Measurements from ENCODE around the gene CHP2. TPM values are rescaled to one million over a fixed set of nuclear protein-coding genes. Genes with fewer than 3 reads are reported as not detected.

Gene CHP2
- total RNA-seq, 1 experiment from 2014 or later: 2.1 TPM

- Mint-ChIP-seq H3K9me3 (peaks cover 9% of the 10 kb centered on the region), H3K4me3 (no peak overlapping the region), H3K4me1 (peaks cover 25% of the 10 kb centered on the region), H3K27me3 (ENCODE audit: low read depth) (peaks cover 22% of the 10 kb centered on the region), H3K36me3 (no peaks in the 10 kb centered on the region; the same call in 1 of the 2 replicates), H3K27ac (no peak overlapping the region)
- DNase-seq (ENCODE audit: low spot score): no peak
- no peak for ATAC-seq
- CTCF ChIA-PET: no interaction called here
- TF ChIP-seq ATF6 (CRISPR knock-in tag; IDR thresholded peaks at IDR 0.05) (no peak), IRF2 (CRISPR knock-in tag; IDR thresholded peaks at IDR 0.05; ENCODE audit: borderline replicate concordance, low read depth) (no peak), ESRRA (CRISPR knock-in tag; IDR thresholded peaks at IDR 0.05; ENCODE audit: borderline replicate concordance) (no peak), CTCF (IDR thresholded peaks at IDR 0.05) (no peak), HMGA2 (CRISPR knock-in tag; IDR thresholded peaks at IDR 0.05) (no peak), ZNF232 (CRISPR knock-in tag; IDR thresholded peaks at IDR 0.05) (no peak), CREM (CRISPR knock-in tag; IDR thresholded peaks at IDR 0.05) (no peak), ZNF416 (CRISPR knock-in tag; IDR thresholded peaks at IDR 0.05) (no peak), IRF1 (CRISPR knock-in tag; IDR thresholded peaks at IDR 0.05) (no peak)
- TF ChIP-seq, protein P1, sequence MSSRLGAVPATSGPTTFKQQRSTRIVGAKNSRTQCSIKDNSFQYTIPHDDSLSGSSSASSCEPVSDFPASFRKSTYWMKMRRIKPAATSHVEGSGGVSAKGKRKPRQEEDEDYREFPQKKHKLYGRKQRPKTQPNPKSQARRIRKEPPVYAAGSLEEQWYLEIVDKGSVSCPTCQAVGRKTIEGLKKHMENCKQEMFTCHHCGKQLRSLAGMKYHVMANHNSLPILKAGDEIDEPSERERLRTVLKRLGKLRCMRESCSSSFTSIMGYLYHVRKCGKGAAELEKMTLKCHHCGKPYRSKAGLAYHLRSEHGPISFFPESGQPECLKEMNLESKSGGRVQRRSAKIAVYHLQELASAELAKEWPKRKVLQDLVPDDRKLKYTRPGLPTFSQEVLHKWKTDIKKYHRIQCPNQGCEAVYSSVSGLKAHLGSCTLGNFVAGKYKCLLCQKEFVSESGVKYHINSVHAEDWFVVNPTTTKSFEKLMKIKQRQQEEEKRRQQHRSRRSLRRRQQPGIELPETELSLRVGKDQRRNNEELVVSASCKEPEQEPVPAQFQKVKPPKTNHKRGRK (CRISPR knock-in tag; IDR thresholded peaks at IDR 0.05; ENCODE audit: borderline replicate concordance): no peak
- TF ChIP-seq, protein P2, sequence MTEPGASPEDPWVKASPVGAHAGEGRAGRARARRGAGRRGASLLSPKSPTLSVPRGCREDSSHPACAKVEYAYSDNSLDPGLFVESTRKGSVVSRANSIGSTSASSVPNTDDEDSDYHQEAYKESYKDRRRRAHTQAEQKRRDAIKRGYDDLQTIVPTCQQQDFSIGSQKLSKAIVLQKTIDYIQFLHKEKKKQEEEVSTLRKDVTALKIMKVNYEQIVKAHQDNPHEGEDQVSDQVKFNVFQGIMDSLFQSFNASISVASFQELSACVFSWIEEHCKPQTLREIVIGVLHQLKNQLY (CRISPR knock-in tag; IDR thresholded peaks at IDR 0.05): no peak
- TF ChIP-seq, protein P3, sequence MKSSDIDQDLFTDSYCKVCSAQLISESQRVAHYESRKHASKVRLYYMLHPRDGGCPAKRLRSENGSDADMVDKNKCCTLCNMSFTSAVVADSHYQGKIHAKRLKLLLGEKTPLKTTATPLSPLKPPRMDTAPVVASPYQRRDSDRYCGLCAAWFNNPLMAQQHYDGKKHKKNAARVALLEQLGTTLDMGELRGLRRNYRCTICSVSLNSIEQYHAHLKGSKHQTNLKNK (CRISPR knock-in tag; IDR thresholded peaks at IDR 0.05): no peak
- TF ChIP-seq, protein P4, sequence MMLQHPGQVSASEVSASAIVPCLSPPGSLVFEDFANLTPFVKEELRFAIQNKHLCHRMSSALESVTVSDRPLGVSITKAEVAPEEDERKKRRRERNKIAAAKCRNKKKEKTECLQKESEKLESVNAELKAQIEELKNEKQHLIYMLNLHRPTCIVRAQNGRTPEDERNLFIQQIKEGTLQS (CRISPR knock-in tag; conservative IDR thresholded peaks at IDR 0.05): no peak
- TF ChIP-seq, protein P5, sequence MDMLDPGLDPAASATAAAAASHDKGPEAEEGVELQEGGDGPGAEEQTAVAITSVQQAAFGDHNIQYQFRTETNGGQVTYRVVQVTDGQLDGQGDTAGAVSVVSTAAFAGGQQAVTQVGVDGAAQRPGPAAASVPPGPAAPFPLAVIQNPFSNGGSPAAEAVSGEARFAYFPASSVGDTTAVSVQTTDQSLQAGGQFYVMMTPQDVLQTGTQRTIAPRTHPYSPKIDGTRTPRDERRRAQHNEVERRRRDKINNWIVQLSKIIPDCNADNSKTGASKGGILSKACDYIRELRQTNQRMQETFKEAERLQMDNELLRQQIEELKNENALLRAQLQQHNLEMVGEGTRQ (CRISPR knock-in tag; IDR thresholded peaks at IDR 0.05): no peak
- TF ChIP-seq, protein P6, sequence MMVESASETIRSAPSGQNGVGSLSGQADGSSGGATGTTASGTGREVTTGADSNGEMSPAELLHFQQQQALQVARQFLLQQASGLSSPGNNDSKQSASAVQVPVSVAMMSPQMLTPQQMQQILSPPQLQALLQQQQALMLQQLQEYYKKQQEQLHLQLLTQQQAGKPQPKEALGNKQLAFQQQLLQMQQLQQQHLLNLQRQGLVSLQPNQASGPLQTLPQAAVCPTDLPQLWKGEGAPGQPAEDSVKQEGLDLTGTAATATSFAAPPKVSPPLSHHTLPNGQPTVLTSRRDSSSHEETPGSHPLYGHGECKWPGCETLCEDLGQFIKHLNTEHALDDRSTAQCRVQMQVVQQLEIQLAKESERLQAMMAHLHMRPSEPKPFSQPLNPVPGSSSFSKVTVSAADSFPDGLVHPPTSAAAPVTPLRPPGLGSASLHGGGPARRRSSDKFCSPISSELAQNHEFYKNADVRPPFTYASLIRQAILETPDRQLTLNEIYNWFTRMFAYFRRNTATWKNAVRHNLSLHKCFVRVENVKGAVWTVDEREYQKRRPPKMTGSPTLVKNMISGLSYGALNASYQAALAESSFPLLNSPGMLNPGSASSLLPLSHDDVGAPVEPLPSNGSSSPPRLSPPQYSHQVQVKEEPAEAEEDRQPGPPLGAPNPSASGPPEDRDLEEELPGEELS (CRISPR knock-in tag; IDR thresholded peaks at IDR 0.05): no peak
- POLR2A ChIA-PET: no interaction called here
Observed at GRCh38 chr16:23795378-23795777, 40.6 kb downstream of the CHP2 start.
